SK-N-MC (cell line): ENCODE results near the gene NOS3.
"Not testable (repeated sequence)": the region's sequence is repeated elsewhere in the genome, so short reads cannot be mapped to it uniquely, and the experiment has no call there.

Experiments
- DNase-seq: peaks from one replicate; pipeline ENCODE4 v3.0.0-alpha.2; 2011; ENCODE audit warnings: low read depth, low spot score
- H3K27ac ChIP-seq: fragments of 200-600 bp; sonication (generic); 2 replicates; pipeline ENCODE4 v1.5.1; 2016; ENCODE audit warnings: mixed run types
- H3K36me3 ChIP-seq: fragments of 200-600 bp; sonication (generic); 2 replicates; pipeline ENCODE4 v1.6.1; 2017; ENCODE audit warnings: antibody characterized with exemption, low read length, mixed read lengths; ENCODE audit not compliant: insufficient read depth
- H3K4me3 ChIP-seq: fragments of 200-600 bp; sonication (generic); 2 replicates; pipeline ENCODE4 v1.5.1; 2016
- H3K9ac ChIP-seq: fragments of 200-600 bp; sonication (generic); 2 replicates; pipeline ENCODE4 v1.8.0; 2017; ENCODE audit warnings: mixed run types, mixed read lengths; ENCODE audit not compliant: insufficient read length
- H3K9me3 ChIP-seq: fragments of 200-600 bp; sonication (generic); 2 replicates; pipeline ENCODE4 v1.6.1; 2017; ENCODE audit warnings: low read depth, mild to moderate bottlenecking, antibody characterized with exemption, low read length, moderate library complexity, mixed read lengths
- EZH2 ChIP-seq: fragments of 200-600 bp; sonication (generic); IDR thresholded peaks from one replicate; pipeline ENCODE4 v1.6.1; 2017; ENCODE audit warnings: antibody characterized with exemption
- FOXP2 ChIP-seq: optimal IDR thresholded peaks from 2 replicates; pipeline ENCODE3; 2011; ENCODE audit warnings: mild to moderate bottlenecking, moderate library complexity; ENCODE audit not compliant: insufficient read depth; ENCODE audit errors: extremely low read length, control extremely low read depth
- POLR2AphosphoS5 ChIP-seq: IDR thresholded peaks from 2 replicates; pipeline ENCODE4 v1.6.1; 2012; ENCODE audit warnings: mild to moderate bottlenecking, low read depth, low read length, borderline replicate concordance

Gene NOS3

GRCh38 chr7:151018421-151019129, 27.8 kb downstream of the NOS3 start:
- DNase-seq, result no peak
- Histone ChIP-seq H3K4me3 (peak overlapping the region; percentile 74), H3K9ac (peak overlapping the region; percentile 71), H3K27ac (no peak overlapping the region), H3K36me3 (no peaks in the 10 kb centered on the region), H3K9me3 (no peaks in the 10 kb centered on the region)
- TF ChIP-seq EZH2 (no peak), POLR2AphosphoS5 (no peak), FOXP2 (no peak)

GRCh38 chr7:151019130-151019447, 28.3 kb downstream of the NOS3 start:
- Histone ChIP-seq H3K9me3 (no peaks in the 10 kb centered on the region), H3K4me3 (peak overlapping the region; percentile 74), H3K9ac (no peak overlapping the region), H3K27ac (no peak overlapping the region), H3K36me3 (no peaks in the 10 kb centered on the region)
- TF ChIP-seq FOXP2 (no peak), EZH2 (no peak), POLR2AphosphoS5 (no peak)
- no peak for DNase-seq

GRCh38 chr7:151020231-151020630, 29.4 kb downstream of the NOS3 start:
- no peak overlapping the region for H3K4me3 ChIP-seq
- DNase-seq, result no peak
- no peaks in the 10 kb centered on the region for H3K36me3 ChIP-seq
- no peaks in the 10 kb centered on the region for H3K9me3 ChIP-seq
- no peak overlapping the region for H3K27ac ChIP-seq
- TF ChIP-seq EZH2 (no peak), POLR2AphosphoS5 (no peak), FOXP2 (no peak)
- H3K9ac ChIP-seq, result no peak overlapping the region

GRCh38 chr7:151023232-151023631, 32.4 kb downstream of the NOS3 start:
- H3K27ac ChIP-seq, result no peak overlapping the region
- no peak overlapping the region for H3K9ac ChIP-seq
- no peak overlapping the region for H3K4me3 ChIP-seq
- no peak for DNase-seq
- no peaks in the 10 kb centered on the region for H3K9me3 ChIP-seq
- TF ChIP-seq EZH2 (no peak), FOXP2 (no peak), POLR2AphosphoS5 (no peak)
- no peaks in the 10 kb centered on the region for H3K36me3 ChIP-seq

- Histone ChIP-seq H3K27ac (no peak within 1 kb of the TSS), H3K4me3 (no peak within 1 kb of the TSS), H3K36me3 (no peaks in the 10 kb centered on the region), H3K9ac (no peak within 1 kb of the TSS), H3K9me3 (no peaks in the 10 kb centered on the region)
- no peak for DNase-seq
- TF ChIP-seq POLR2AphosphoS5 (no peak), EZH2 (no peak), FOXP2 (no peak)
These were observed 33.7 kb downstream of the NOS3 start, which contains the start of gene ATG9B for GRCh38 chr7:151024435-151025056. Gene ATG9B (minus strand): TSS chr7:151024494. CDS start chr7:151024423, 71 bp downstream.

GRCh38 chr7:151025924-151026671, 35.3 kb downstream of the NOS3 start:
- Histone ChIP-seq H3K27ac (no peak overlapping the region), H3K9me3 (no peaks in the 10 kb centered on the region), H3K36me3 (no peaks in the 10 kb centered on the region), H3K9ac (no peak overlapping the region), H3K4me3 (no peak overlapping the region)
- DNase-seq, result no peak
- TF ChIP-seq POLR2AphosphoS5, result no peak
- TF ChIP-seq EZH2, result no peak
- TF ChIP-seq FOXP2, result no peak

- H3K4me3 ChIP-seq, result peak overlapping the region; percentile 90
- H3K36me3 ChIP-seq, H3K9ac ChIP-seq: not testable (repeated sequence)
These were observed 36.2 kb downstream of the NOS3 start for GRCh38 chr7:151026771-151027727.

GRCh38 chr7:151027728-151028130, 36.9 kb downstream of the NOS3 start:
- DNase-seq, H3K36me3 ChIP-seq, H3K9ac ChIP-seq, H3K27ac ChIP-seq, H3K9me3 ChIP-seq: not testable (repeated sequence)
- peak overlapping the region; percentile 90 for H3K4me3 ChIP-seq

More at GRCh38 chr7:151026771-151027727, 36.2 kb downstream of the NOS3 start:
- not testable (repeated sequence) for DNase-seq, H3K27ac ChIP-seq, H3K9me3 ChIP-seq
